HEK293 (cell line): ENCODE results near the gene PSPC1.
"Not testable (repeated sequence)": the region's sequence is repeated elsewhere in the genome, so short reads cannot be mapped to it uniquely, and the experiment has no call there.

Experiments used
- KLF1 ChIP-seq: fragments of 450-650 bp; formaldehyde crosslinking; IDR thresholded peaks from 2 replicates; pipeline ENCODE4 v1.5.1; 2016; ENCODE audit warnings: missing biosample characterization, missing genetic modification characterization
- TCF7L2 ChIP-seq: IDR thresholded peaks from 2 replicates; pipeline ENCODE4 v1.6.1; 2011; ENCODE audit warnings: low read depth, mild to moderate bottlenecking, inconsistent platforms, low read length, moderate library complexity, borderline replicate concordance
- WT1 ChIP-seq: fragments of 450-650 bp; formaldehyde crosslinking; IDR thresholded peaks from 2 replicates; pipeline ENCODE4 v1.5.1; 2016; ENCODE audit warnings: missing biosample characterization, missing genetic modification characterization
- ZNF140 ChIP-seq: fragments of 450-650 bp; formaldehyde crosslinking; IDR thresholded peaks from 2 replicates; pipeline ENCODE4 v1.5.1; 2016; ENCODE audit warnings: missing biosample characterization, missing genetic modification characterization
- ZNF404 ChIP-seq: fragments of 450-650 bp; formaldehyde crosslinking; IDR thresholded peaks from 2 replicates; pipeline ENCODE4 v1.5.1; 2017; ENCODE audit warnings: missing biosample characterization, missing genetic modification characterization
- ZNF521 ChIP-seq: fragments of 450-650 bp; formaldehyde crosslinking; IDR thresholded peaks from 2 replicates; pipeline ENCODE4 v1.5.1; 2017; ENCODE audit warnings: missing biosample characterization, mild to moderate bottlenecking, missing genetic modification characterization
- ZNF600 ChIP-seq: fragments of 450-650 bp; formaldehyde crosslinking; IDR thresholded peaks from 2 replicates; pipeline ENCODE4 v1.5.1; 2016; ENCODE audit warnings: missing biosample characterization, missing genetic modification characterization
- ZNF670 ChIP-seq: fragments of 450-650 bp; formaldehyde crosslinking; IDR thresholded peaks from 2 replicates; pipeline ENCODE4 v1.5.1; 2016; ENCODE audit warnings: missing biosample characterization, missing genetic modification characterization, low read depth
- TF ChIP-seq, protein P1 (sequence below): fragments of 450-650 bp; formaldehyde crosslinking; IDR thresholded peaks from 2 replicates; pipeline ENCODE4 v1.5.1; 2016; ENCODE audit warnings: missing biosample characterization, missing genetic modification characterization
- TF ChIP-seq, protein P2 (sequence below): fragments of 450-650 bp; formaldehyde crosslinking; IDR thresholded peaks from 2 replicates; pipeline ENCODE4 v1.5.1; 2016; ENCODE audit warnings: missing biosample characterization, missing genetic modification characterization

DNA sequence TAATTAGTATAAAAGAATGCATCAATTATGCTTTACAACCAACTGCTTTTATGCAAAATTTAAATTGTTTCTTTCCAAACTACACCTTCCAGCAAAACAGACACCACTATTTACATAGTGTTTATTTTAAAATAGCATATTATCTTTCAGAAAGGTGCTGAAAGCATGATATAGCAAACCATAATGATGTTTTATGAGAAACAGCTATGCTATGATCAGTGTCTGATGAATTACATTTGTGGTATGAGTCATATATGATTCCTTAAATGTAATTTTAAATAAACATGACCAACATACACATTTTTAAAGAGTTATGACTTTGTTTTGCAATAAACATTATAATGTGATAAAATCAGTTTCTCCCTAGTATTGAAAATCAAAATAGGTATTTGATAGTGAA lies 81.1 kb downstream of the PSPC1 start:
- TF ChIP-seq, protein P1, sequence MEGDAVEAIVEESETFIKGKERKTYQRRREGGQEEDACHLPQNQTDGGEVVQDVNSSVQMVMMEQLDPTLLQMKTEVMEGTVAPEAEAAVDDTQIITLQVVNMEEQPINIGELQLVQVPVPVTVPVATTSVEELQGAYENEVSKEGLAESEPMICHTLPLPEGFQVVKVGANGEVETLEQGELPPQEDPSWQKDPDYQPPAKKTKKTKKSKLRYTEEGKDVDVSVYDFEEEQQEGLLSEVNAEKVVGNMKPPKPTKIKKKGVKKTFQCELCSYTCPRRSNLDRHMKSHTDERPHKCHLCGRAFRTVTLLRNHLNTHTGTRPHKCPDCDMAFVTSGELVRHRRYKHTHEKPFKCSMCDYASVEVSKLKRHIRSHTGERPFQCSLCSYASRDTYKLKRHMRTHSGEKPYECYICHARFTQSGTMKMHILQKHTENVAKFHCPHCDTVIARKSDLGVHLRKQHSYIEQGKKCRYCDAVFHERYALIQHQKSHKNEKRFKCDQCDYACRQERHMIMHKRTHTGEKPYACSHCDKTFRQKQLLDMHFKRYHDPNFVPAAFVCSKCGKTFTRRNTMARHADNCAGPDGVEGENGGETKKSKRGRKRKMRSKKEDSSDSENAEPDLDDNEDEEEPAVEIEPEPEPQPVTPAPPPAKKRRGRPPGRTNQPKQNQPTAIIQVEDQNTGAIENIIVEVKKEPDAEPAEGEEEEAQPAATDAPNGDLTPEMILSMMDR (tag by site-specific recombination) = not testable (repeated sequence)
- not testable (repeated sequence) for TF ChIP-seq WT1; ZNF140 (tag by site-specific recombination); ZNF404; ZNF600; ZNF521 (tag by site-specific recombination); TCF7L2; KLF1; ZNF670 (tag by site-specific recombination)
- TF ChIP-seq, protein P2, sequence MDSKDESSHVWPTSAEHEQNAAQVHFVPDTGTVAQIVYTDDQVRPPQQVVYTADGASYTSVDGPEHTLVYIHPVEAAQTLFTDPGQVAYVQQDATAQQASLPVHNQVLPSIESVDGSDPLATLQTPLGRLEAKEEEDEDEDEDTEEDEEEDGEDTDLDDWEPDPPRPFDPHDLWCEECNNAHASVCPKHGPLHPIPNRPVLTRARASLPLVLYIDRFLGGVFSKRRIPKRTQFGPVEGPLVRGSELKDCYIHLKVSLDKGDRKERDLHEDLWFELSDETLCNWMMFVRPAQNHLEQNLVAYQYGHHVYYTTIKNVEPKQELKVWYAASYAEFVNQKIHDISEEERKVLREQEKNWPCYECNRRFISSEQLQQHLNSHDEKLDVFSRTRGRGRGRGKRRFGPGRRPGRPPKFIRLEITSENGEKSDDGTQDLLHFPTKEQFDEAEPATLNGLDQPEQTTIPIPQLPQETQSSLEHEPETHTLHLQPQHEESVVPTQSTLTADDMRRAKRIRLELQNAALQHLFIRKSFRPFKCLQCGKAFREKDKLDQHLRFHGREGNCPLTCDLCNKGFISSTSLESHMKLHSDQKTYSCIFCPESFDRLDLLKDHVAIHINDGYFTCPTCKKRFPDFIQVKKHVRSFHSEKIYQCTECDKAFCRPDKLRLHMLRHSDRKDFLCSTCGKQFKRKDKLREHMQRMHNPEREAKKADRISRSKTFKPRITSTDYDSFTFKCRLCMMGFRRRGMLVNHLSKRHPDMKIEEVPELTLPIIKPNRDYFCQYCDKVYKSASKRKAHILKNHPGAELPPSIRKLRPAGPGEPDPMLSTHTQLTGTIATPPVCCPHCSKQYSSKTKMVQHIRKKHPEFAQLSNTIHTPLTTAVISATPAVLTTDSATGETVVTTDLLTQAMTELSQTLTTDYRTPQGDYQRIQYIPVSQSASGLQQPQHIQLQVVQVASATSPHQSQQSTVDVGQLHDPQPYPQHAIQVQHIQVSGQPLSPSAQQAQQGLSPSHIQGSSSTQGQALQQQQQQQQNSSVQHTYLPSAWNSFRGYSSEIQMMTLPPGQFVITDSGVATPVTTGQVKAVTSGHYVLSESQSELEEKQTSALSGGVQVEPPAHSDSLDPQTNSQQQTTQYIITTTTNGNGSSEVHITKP (tag by site-specific recombination) = not testable (repeated sequence)
